Transverse colon (tissue), 4 donors: Measurements from ENCODE around the gene CCDC3. TPM values are rescaled to one million over a fixed set of nuclear protein-coding genes. Genes with fewer than 3 reads are reported as not detected.

Experiments
- DNase-seq: peaks from one replicate; pipeline ENCODE4 v3.0.0-alpha.2; 2019
- H3K27ac ChIP-seq, 4 donors: fragments of 200-600 bp; sonication (generic); 2 replicates each; pipeline ENCODE4 v1.5.1; 2016 to 2018; ENCODE audit warnings: inconsistent platforms in 4 of 4
- H3K27me3 ChIP-seq: fragments of 200-600 bp; sonication (generic); 2 replicates; pipeline ENCODE4 v1.5.1; 2017; ENCODE audit warnings: inconsistent platforms
- H3K36me3 ChIP-seq, 4 donors: fragments of 200-600 bp; sonication (generic); 2 replicates each; pipeline ENCODE4 v1.5.1; 2017 to 2019; ENCODE audit warnings: inconsistent platforms in 4 of 4
- H3K4me1 ChIP-seq, 4 donors: fragments of 200-600 bp; sonication (generic); 2 replicates each; pipeline ENCODE4 v1.5.1; 2017 to 2020; ENCODE audit warnings: inconsistent platforms in 4 of 4
- H3K4me3 ChIP-seq, 4 donors: fragments of 200-600 bp; sonication (generic); 1 replicate in 1 of 4; 2 replicates in 3 of 4; pipeline versions ENCODE4 v1.5.1 to v1.6.1; 2017 to 2019; ENCODE audit warnings: inconsistent platforms in 4 of 4
- H3K9me3 ChIP-seq, 2 donors: fragments of 200-600 bp; sonication (generic); 2 replicates each; pipeline ENCODE4 v1.5.1; 2017 to 2019; ENCODE audit warnings: inconsistent platforms in 2 of 2
- EP300 ChIP-seq: sonication (generic); formaldehyde crosslinking; IDR thresholded peaks from one replicate; pipeline ENCODE4 v1.6.1; 2017; ENCODE audit warnings: antibody characterized with exemption, low read depth
- POLR2A ChIP-seq: fragments of 450-650 bp; IDR thresholded peaks from one replicate; pipeline ENCODE4 v1.6.1; 2016; ENCODE audit warnings: antibody characterized with exemption, mild to moderate bottlenecking, moderate library complexity
- POLR2AphosphoS5 ChIP-seq, 3 donors: sonication (generic); formaldehyde crosslinking; IDR thresholded peaks; one replicate each; pipeline ENCODE4 v1.6.1; 2016; ENCODE audit warnings: antibody characterized with exemption in 3 of 3
- WGBS, 2 donors: methylation state at CpG; one replicate each; pipeline ENCODE4 v1.1.5; 2018; ENCODE audit warnings: low coverage in 1 of 2; 5-methylcytosine and 5-hydroxymethylcytosine counted together
- in situ Hi-C, 4 donors: fragments of 200-750 bp; cut with MboI; loops; one replicate each; pipeline versions ENCODE4 v1.15.0 to v1.15.1; 2017; ENCODE audit warnings: low sequenced_read_pairs in 3 of 4, low pct_ligation_motif_present in 1 of 4, low pct_unique_long_range_greater_than_20kb in 1 of 4
- intact Hi-C: fragments of 100-400 bp; cut with DNase I; formaldehyde crosslinking; loops from one replicate; pipeline ENCODE4 v1.15.1; 2023; ENCODE audit warnings: low total_unique reads
- total RNA-seq, 4 donors: library from RNA; depleted of rRNA; stranded (reverse); fragments of >200 nt; gene quantifications; one replicate each; pipeline ENCODE4 v1.1.0, GENCODE V29; 2016
- TF ChIP-seq, protein P1 (sequence below), 5 experiments: fragments of 200-600 bp in 3 of 5; fragments of 450-650 bp in 2 of 5; sonication (generic) in 3 of 5; IDR thresholded peaks; 1 replicate in 2 of 5; 2 replicates in 3 of 5; pipeline ENCODE4 v1.5.1; 2016 to 2017; ENCODE audit warnings: antibody characterized with exemption in 5 of 5, inconsistent platforms in 3 of 5, mild to moderate bottlenecking in 2 of 5, moderate library complexity in 1 of 5

CCDC3 gene
- 1 to 10 TPM in 2 of 4 donors, under 1 TPM in 2; 0.75 to 2.2 (median 1.3) TPM for total RNA-seq

DNA sequence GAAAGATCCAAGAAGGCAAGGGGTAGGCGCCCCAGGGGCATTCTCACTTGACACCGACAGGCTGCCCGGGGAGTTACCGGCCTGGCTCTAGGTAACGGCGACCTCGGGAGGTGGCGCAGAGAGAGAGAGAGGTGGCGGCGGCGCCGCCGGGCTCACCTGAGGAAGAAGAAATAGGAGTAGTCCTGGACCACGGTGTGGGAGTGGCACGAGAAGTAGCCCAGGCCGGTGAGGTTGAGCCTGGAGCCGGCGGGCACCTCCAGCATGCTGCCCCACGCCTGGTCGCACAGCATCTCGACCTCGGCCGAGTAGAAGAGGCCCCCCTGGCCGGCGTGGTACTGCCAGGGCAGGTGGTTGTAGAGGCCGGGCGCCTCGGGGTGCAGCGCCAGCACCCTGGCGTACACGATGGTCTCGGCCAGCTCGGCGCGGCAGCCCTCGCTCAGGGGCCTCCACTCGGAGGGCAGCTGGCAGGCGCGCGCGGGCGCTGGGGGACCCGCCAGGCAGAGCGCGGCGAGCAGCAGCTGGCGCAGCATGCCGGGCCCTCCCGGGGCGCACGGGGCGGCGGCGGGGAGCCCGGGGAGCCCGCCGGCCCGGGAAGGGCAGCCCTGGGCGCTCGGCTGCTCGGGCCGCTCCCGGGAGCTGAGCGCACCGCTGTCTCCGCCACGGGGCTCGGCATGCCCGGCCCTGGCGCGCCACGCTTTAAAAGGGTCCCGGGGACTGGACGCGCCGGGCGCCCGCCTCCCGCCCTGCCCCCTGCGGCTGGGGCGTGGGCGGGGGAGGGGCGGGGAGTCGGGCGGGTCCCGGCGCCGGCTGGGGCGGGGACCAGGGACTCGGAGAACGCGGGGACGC is at the start of gene CCDC3:
Gene CCDC3 (minus strand): TSS at position 673 of the 846 bp plus-strand sequence. CDS start 143 bp downstream, at position 530.
- Histone ChIP-seq H3K27ac (no peak within 1 kb of the TSS), H3K36me3 (no peaks in the 10 kb centered on the region), H3K27me3 (peaks cover 45% of the 10 kb centered on the region), H3K4me3 (peak within 1 kb of the TSS in 3 of 4 donors; percentile 24 to 41 (median 39)), H3K4me1 (peaks cover 0 to 7% (median 5%) of the 10 kb centered on the region in 4 donors), H3K9me3 (no peaks in the 10 kb centered on the region)
- DNase-seq: no peak
- intact Hi-C loops: no loop called here
- TF ChIP-seq, protein P1, sequence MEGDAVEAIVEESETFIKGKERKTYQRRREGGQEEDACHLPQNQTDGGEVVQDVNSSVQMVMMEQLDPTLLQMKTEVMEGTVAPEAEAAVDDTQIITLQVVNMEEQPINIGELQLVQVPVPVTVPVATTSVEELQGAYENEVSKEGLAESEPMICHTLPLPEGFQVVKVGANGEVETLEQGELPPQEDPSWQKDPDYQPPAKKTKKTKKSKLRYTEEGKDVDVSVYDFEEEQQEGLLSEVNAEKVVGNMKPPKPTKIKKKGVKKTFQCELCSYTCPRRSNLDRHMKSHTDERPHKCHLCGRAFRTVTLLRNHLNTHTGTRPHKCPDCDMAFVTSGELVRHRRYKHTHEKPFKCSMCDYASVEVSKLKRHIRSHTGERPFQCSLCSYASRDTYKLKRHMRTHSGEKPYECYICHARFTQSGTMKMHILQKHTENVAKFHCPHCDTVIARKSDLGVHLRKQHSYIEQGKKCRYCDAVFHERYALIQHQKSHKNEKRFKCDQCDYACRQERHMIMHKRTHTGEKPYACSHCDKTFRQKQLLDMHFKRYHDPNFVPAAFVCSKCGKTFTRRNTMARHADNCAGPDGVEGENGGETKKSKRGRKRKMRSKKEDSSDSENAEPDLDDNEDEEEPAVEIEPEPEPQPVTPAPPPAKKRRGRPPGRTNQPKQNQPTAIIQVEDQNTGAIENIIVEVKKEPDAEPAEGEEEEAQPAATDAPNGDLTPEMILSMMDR (IDR thresholded peaks at IDR 0.05): no peak
- TF ChIP-seq EP300 (no peak), POLR2AphosphoS5 (IDR thresholded peaks at IDR 0.05) (no peak), POLR2A (no peak)
- WGBS, 2 donors: 6% methylated on average over 37 of the region's 93 CpGs; no CpG with 5 or more reads in 1 of the 2 donors
- in situ Hi-C loops: no loop called here

DNA sequence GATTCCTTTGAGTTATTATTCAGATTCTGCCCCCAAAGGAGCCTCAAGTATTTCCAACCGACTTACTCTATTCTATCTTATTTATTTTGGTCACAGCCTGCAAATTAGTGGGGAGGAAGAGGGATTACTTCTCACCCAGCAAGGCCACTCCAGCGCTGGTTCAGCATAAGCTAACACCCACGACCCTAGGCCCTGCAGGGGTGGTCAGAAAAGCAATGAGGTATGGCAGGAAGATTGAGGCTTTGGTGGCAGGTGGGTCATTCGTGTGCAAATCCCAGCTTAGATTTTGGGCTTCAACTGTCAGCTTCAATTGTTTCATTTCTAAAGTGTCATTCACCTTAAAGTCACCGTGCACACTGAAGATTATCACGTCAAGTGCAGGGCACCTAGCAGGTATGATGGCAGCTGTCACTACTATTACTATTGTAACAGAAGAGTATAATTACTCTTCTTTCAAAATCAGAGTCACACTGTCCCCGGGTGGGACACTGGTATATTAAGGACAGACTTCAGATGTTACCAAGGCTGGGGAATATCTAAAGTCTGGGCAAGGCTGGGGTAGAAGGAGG is 49.7 kb upstream of the CCDC3 start:
- H3K4me1 ChIP-seq: no peaks in the 10 kb centered on the region
- intact Hi-C loops (loop anchor here (10.0 kb wide), 1 partner anchor 1476 kb away; no protein-coding TSS in a partner anchor), in situ Hi-C loops (loop anchor here in 1 of 4 donors (25.0 kb wide), 1 partner anchor 789 kb away; no protein-coding TSS in a partner anchor)
- no peak overlapping the region for H3K27ac ChIP-seq
- no peak for TF ChIP-seq EP300
- H3K4me3 ChIP-seq: no peak overlapping the region
- H3K9me3 ChIP-seq: no peaks in the 10 kb centered on the region
- H3K27me3 ChIP-seq: no peaks in the 10 kb centered on the region
- 66 to 100% methylated on average over 1 to 7 of the region's 7 CpGs for WGBS, 2 donors
- DNase-seq: no peak
- no peaks in the 10 kb centered on the region for H3K36me3 ChIP-seq

DNA sequence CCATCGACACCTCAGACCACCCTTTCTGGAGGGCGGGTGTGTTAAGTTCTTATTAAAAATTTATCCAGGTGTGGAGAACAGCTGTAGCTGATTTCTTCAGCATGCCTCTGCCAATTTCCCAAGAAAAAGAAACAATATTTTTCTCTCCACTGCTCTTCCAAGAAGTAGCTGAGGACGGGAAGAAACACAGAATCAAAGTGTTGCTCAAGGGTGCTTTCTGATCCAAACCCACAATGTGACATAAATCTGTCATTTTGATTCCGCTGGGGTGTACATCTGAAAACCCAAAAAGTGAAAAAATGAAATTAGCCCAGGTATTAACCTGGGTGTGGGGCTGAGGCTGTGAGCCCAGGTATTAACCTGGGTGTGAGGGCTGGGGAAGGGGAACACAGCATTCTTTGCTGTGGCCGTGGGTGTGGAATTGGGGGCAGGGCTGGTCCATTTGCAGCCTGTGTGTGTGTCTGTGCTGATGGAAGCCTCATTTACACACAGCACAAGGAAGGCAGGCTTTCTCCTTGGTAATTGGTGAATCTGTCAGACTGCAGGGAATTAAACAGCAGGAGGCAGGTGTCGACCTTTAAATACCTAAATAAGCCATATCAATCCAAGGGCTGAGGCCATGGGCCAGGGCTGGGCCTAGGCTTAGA is 48.4 kb upstream of the CCDC3 start:
- DNase-seq: no peak
- no peaks in the 10 kb centered on the region for H3K9me3 ChIP-seq
- H3K4me1 ChIP-seq: no peaks in the 10 kb centered on the region
- intact Hi-C loops: loop anchor here (10.0 kb wide), 1 partner anchor 1475 kb away; no protein-coding TSS in a partner anchor
- TF ChIP-seq, protein P1 (IDR thresholded peaks at IDR 0.05): no peak
- in situ Hi-C loops: loop anchor here in 1 of 4 donors (25.0 kb wide), 1 partner anchor 788 kb away; no protein-coding TSS in a partner anchor
- no peak overlapping the region for H3K27ac ChIP-seq
- no peaks in the 10 kb centered on the region for H3K36me3 ChIP-seq
- no peaks in the 10 kb centered on the region for H3K27me3 ChIP-seq
- H3K4me3 ChIP-seq: no peak overlapping the region
- 57 to 66% methylated on average over 4 to 6 of the region's 6 CpGs for WGBS, 2 donors

DNA sequence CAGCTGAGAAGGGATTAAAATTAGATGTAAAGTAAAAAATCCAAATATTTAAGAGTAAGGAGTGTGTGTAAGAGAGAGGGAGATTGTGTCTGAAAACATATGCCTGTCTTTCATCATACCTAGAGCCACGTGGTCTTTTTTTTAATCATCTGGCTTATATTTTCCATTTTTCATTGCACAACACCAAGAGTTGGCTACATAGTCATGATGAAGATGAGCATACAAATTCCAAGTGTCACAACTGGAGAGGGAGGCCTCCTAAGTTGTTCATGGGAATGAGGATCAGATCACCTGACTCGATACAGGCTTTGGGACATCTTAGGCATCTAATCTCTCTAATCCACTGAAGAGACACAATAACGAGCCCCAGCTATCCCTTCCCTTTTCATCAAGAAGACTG is 47.2 kb upstream of the CCDC3 start:
- H3K4me3 ChIP-seq: no peak overlapping the region
- WGBS, 2 donors: 51 to 71% methylated on average over 3 of the region's 3 CpGs
- intact Hi-C loops: no loop called here

More for the DNA sequence above, 47.2 kb upstream of the CCDC3 start:
- TF ChIP-seq POLR2AphosphoS5 (IDR thresholded peaks at IDR 0.05) (no peak), POLR2A (no peak), EP300 (no peak)
- TF ChIP-seq, protein P1 (IDR thresholded peaks at IDR 0.05): no peak
- no peak for DNase-seq
- in situ Hi-C loops: no loop called here
- Histone ChIP-seq H3K4me1 (no peaks in the 10 kb centered on the region), H3K27ac (no peak overlapping the region), H3K9me3 (no peaks in the 10 kb centered on the region), H3K27me3 (no peaks in the 10 kb centered on the region), H3K36me3 (no peaks in the 10 kb centered on the region)
